Measurements from ENCODE around the gene CDR2.
A peak's percentile ranks its signal among the peaks of the same experiment; 100 is the strongest.

The CDR2 gene

GRCh38 chr16:22323173-22323958 is 51.1 kb downstream of the CDR2 start:
- DNase-seq: no peak

GRCh38 chr16:22322741-22323140 is 51.7 kb downstream of the CDR2 start:
- DNase-seq: no peak

- DNase-seq: no peak
Observed at GRCh38 chr16:22322021-22322471, 52.4 kb downstream of the CDR2 start.

- peak; percentile 65 for DNase-seq
Observed at GRCh38 chr16:22321340-22322001, 52.9 kb downstream of the CDR2 start.

- DNase-seq: no peak
Observed at GRCh38 chr16:22320572-22321339, 53.7 kb downstream of the CDR2 start.

- DNase-seq: peak; percentile 31
Observed at GRCh38 chr16:22318690-22319358, 55.6 kb downstream of the CDR2 start.

GRCh38 chr16:22317625-22318024 is 56.8 kb downstream of the CDR2 start:
- DNase-seq: no peak

- DNase-seq: no peak
Observed at GRCh38 chr16:22317001-22317530, 57.4 kb downstream of the CDR2 start.

- no peak for DNase-seq
Observed at GRCh38 chr16:22316411-22316811, 58.0 kb downstream of the CDR2 start.

- DNase-seq: no peak
Observed at GRCh38 chr16:22315979-22316378, 58.4 kb downstream of the CDR2 start.

- no peak for DNase-seq
Observed at GRCh38 chr16:22314661-22315626, 59.5 kb downstream of the CDR2 start.

- DNase-seq: no peak
Observed at GRCh38 chr16:22313876-22314470, 60.4 kb downstream of the CDR2 start.

- DNase-seq: no peak
Observed at GRCh38 chr16:22312897-22313781, 61.3 kb downstream of the CDR2 start.

- no peak for DNase-seq
Observed at GRCh38 chr16:22311520-22311919, 62.9 kb downstream of the CDR2 start.

GRCh38 chr16:22308824-22309520 is 65.4 kb downstream of the CDR2 start:
- DNase-seq: no peak

- DNase-seq: no peak
Observed at GRCh38 chr16:22307838-22308237, 66.6 kb downstream of the CDR2 start.

GRCh38 chr16:22306788-22307187 is 67.6 kb downstream of the CDR2 start:
- no peak for DNase-seq

GRCh38 chr16:22304411-22304810 is 70.0 kb downstream of the CDR2 start:
- DNase-seq: no peak

GRCh38 chr16:22302776-22303363 is 71.5 kb downstream of the CDR2 start:
- DNase-seq: no peak
